Activated T-helper 1 cell treated with anti-CD3 and anti-CD28 coated beads, Interleukin-2, amount 50 U/mL, for 16 hours (primary cell): ENCODE data around the gene TENM4.

Source experiments
- DNase-seq, 2 donors: peaks; one replicate each; pipeline ENCODE4 v3.0.0-alpha.2; 2020; ENCODE audit warnings: low read depth in 1 of 2, low spot score in 1 of 2

TENM4 gene

GRCh38 chr11:78800096-78800690 lies 640.6 kb downstream of the TENM4 start:
- DNase-seq: no peak

DNA sequence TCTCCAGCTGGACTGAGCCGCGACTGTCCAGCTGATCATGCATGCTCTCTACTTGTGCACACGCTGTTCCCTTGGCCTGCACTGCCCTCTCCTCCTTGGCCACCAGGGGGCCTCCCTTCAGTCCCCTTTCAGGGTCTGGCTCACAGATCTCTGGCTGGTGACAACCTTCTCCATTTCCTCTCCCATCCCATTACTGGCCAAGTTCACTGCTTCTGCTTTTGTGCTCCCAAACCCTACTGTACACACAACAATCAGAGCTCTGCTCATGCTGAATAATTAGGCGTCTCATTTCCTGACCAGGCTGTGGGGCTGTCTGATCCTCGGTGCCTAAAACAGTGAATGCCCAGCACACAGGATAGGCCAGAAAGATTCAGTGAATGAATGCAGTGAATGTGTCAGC lies 642.2 kb downstream of the TENM4 start:
- DNase-seq: no peak

GRCh38 chr11:78797559-78797958 lies 643.3 kb downstream of the TENM4 start:
- no peak for DNase-seq

GRCh38 chr11:78796956-78797355 lies 643.9 kb downstream of the TENM4 start:
- no peak for DNase-seq

GRCh38 chr11:78795621-78796261 lies 645.1 kb downstream of the TENM4 start:
- DNase-seq: no peak

DNA sequence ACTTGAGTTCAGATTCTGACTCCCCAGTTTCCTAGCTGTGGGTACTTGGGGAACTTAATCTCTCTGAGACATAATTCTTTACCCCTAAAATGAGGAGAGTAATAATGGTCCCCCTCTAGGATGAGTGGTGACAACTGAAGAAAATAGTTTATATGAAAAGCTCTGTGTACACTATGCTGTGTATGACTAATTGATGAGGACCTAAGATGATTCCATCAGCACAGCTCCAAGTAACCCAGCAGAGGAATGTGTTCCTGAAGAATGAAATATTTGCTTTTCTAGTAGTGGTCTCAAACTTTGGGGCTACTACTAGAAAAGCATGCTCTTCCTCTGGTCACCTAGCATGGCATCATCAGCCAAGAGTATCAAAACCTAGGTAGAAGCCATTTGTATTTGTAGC lies 648.9 kb downstream of the TENM4 start:
- no peak for DNase-seq

- no peak for DNase-seq
These were observed 649.6 kb downstream of the TENM4 start for GRCh38 chr11:78791254-78791653.

- no peak for DNase-seq
These were observed 650.0 kb downstream of the TENM4 start for GRCh38 chr11:78790784-78791183.

- DNase-seq: no peak
These were observed 651.5 kb downstream of the TENM4 start for GRCh38 chr11:78789375-78789774.

DNA sequence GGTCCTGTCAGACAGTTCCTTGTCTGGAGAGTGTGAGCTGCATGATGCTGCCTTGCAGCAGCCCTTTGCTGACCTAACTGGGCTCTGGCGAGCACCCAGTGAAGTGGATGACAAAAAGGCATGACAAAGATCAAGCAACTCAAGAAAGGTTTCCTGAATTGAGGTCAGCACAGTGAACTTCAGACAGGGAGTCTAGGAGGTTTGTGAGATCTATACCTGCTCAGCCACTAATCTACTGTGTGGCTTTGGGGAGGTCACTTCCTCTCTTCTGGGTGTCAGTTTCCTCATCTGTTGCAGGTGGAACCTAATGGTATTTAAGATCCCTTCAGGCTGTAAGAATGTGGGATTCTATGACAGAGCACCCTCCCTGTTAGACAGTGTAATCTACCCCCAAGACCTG lies 652.3 kb downstream of the TENM4 start:
- DNase-seq: no peak

DNA sequence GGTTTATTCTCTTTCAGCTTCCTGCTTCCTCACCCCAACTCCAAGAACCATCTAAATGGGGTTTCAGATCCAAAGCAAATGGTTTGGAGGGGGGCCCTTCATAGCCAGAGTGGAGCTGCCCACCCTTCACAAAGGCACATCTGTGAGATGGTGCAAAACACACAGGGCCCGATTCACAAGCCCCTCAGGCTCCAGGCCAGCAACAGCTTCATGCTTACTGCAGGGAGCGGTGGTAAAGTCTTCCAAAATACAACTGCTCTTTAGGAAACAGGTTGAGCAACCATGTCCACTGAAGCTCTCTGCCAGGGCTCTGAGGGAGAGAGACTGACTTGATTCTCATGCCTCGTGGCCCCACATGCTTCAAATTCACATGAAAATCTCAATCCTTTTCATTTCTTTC lies 653.1 kb downstream of the TENM4 start:
- DNase-seq: no peak

- no peak for DNase-seq
These were observed 654.1 kb downstream of the TENM4 start for GRCh38 chr11:78786746-78787145.

- no peak for DNase-seq
These were observed 654.7 kb downstream of the TENM4 start for GRCh38 chr11:78786086-78786485.

- DNase-seq: no peak
These were observed 656.3 kb downstream of the TENM4 start for GRCh38 chr11:78784321-78785061.

GRCh38 chr11:78783846-78784245 lies 657.0 kb downstream of the TENM4 start:
- no peak for DNase-seq

- DNase-seq: no peak
These were observed 657.5 kb downstream of the TENM4 start for GRCh38 chr11:78783301-78783700.

DNA sequence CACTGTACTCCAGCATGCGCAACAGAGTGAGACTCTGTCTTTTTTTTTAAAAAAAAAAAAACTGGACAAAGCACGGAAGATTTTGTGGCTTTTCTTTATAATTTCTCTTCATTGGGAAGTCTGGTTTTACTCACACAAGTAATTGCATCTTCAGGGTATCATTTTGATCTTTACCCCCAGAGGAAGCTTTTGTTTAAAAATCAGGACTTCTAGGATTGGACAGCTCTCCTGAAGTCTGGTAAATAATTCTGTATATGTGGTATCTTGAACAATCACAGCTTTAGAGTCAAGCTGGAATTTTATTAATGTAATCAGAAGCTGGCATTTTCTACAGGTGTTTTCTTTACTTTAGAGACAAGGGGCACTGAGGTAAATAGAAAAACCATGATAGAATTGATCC lies 658.1 kb downstream of the TENM4 start:
- DNase-seq: no peak

- no peak for DNase-seq
These were observed 659.9 kb downstream of the TENM4 start for GRCh38 chr11:78780889-78781288.

- DNase-seq: no peak
These were observed 667.3 kb downstream of the TENM4 start for GRCh38 chr11:78773492-78773891.

- DNase-seq: no peak
These were observed 667.8 kb downstream of the TENM4 start for GRCh38 chr11:78773077-78773476.

- DNase-seq: no peak
These were observed 668.6 kb downstream of the TENM4 start for GRCh38 chr11:78772186-78772585.

DNA sequence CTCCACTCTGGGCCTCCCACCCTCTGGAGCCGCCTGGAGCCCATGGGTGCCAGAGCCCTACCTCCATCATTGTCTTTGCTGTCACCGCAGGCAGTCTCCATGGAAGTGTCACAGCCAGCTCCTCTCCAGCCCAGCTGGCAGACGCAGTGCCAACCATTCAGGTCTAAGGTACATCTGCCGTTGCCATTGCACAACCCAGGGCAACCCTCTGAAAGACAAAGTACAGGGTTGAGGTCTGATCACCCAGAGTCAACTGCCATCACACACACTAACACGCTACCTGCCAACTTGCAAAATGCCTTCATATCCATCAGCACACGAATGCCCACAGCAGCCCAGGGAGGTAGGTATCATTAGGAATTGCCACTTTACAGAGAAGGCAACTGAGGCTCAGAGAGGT lies 669.9 kb downstream of the TENM4 start:
- no peak for DNase-seq

DNA sequence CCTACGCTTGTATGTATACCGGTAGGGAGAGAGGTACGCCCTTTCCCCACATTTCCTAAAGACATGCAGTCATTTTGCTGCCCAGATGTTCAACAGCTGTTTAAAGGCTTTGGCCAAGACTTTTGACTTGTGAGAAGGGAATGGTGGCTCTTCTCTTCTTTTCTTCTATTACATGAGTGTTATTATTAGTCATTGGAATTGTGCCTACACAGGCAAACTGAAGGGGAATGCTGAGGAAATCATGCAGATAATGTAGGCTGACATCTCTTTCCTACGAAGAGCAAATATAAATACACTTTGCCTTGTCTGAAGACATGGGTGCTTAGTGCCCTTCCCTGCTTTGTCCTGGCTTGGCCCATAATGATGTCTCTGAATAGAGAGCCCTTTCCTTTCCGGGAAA lies 671.9 kb downstream of the TENM4 start:
- no peak for DNase-seq
